Tibial artery (tissue), 4 donors: ENCODE data around the gene SLAMF7.
"Not testable (repeated sequence)": the region's sequence is repeated elsewhere in the genome, so short reads cannot be mapped to it uniquely, and the experiment has no call there.

Source experiments
- DNase-seq, 2 donors: peaks; one replicate each; pipeline ENCODE4 v3.0.0-alpha.2; 2019
- H3K27ac ChIP-seq, 2 donors: fragments of 200-600 bp; sonication (generic) in 1 of 2; 1 replicate in 1 of 2; 2 replicates in 1 of 2; pipeline ENCODE4 v1.5.1; 2018 to 2019; ENCODE audit warnings: mild to moderate bottlenecking in 1 of 2
- H3K27me3 ChIP-seq, 2 donors: fragments of 200-600 bp; sonication (generic) in 1 of 2; one replicate each; pipeline versions ENCODE4 v1.5.1 to v1.6.0; 2016 to 2019
- H3K36me3 ChIP-seq, 3 donors: fragments of 200-600 bp; sonication (generic) in 2 of 3; one replicate each; pipeline ENCODE4 v1.5.1; 2016 to 2019; ENCODE audit warnings: mild to moderate bottlenecking in 2 of 3
- H3K4me1 ChIP-seq, 4 donors: fragments of 200-600 bp; sonication (generic) in 2 of 4; 1 replicate in 3 of 4; 2 replicates in 1 of 4; pipeline ENCODE4 v1.5.1; 2016 to 2019
- H3K4me3 ChIP-seq, 2 donors: fragments of 200-600 bp; sonication (generic) in 1 of 2; 1 replicate in 1 of 2; 2 replicates in 1 of 2; pipeline ENCODE4 v1.5.1; 2018 to 2019; ENCODE audit warnings: mild to moderate bottlenecking in 2 of 2
- H3K9me3 ChIP-seq, 3 donors: fragments of 200-600 bp; sonication (generic) in 1 of 3; one replicate each; pipeline ENCODE4 v1.5.1; 2016 to 2019
- CTCF ChIP-seq, 2 experiments: fragments of 200-600 bp in 1 of 2; fragments of 450-650 bp in 1 of 2; IDR thresholded peaks; one replicate each; pipeline ENCODE4 v1.5.1; 2017 to 2019; ENCODE audit warnings: antibody characterized with exemption in 2 of 2, mild to moderate bottlenecking in 1 of 2, moderate library complexity in 1 of 2
- intact Hi-C: fragments of 100-400 bp; cut with DNase I; formaldehyde crosslinking; loops from one replicate; pipeline ENCODE4 v1.15.0; 2023; ENCODE audit warnings: low total_unique reads

Gene SLAMF7

GRCh38 chr1:160779626-160780397 lies 40.8 kb downstream of the SLAMF7 start:
- H3K27ac ChIP-seq: no peak overlapping the region

GRCh38 chr1:160780398-160780755 lies 41.3 kb downstream of the SLAMF7 start:
- Histone ChIP-seq H3K9me3 (no peaks in the 10 kb centered on the region), H3K4me3 (no peak overlapping the region), H3K4me1 (no peaks in the 10 kb centered on the region), H3K27ac (no peak overlapping the region), H3K36me3 (no peaks in the 10 kb centered on the region), H3K27me3 (no peaks in the 10 kb centered on the region)
- no peak for TF ChIP-seq CTCF (IDR thresholded peaks at IDR 0.05)
- no peak for DNase-seq
- intact Hi-C loops: no loop called here

More at GRCh38 chr1:160779626-160780397, 40.8 kb downstream of the SLAMF7 start:
- Histone ChIP-seq H3K4me3 (no peak overlapping the region), H3K36me3 (no peaks in the 10 kb centered on the region), H3K4me1 (no peaks in the 10 kb centered on the region), H3K9me3 (no peaks in the 10 kb centered on the region), H3K27me3 (no peaks in the 10 kb centered on the region)
- DNase-seq: no peak
- TF ChIP-seq CTCF (IDR thresholded peaks at IDR 0.05): no peak
- intact Hi-C loops: no loop called here

DNA sequence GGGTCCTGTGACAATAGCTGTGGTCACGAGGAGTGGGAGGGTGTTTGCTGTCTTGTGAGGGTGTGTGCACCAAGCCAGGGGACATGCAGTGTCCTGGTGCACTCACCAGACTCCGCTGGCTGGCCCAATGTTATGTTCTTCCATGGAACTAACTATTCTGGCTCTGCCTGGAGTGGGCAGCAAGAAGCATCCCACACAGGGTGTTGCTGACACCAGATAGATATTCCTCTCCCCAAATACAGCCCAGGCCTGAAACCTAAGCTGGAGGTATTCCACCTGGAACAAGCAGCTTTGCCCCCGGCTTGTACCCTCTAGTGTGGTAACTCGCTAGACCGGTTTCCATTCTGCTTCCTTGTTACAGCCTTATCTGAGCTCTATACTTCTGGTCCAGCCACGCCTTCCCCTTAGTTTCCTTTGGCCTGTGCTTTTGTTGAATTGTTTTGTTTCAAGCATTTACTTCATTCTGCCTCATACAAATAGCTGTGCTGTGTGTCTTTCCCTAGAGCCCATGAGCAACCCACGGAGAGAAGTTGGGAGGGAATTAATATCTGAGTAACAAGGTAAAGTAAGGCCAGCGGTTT lies 42.2 kb downstream of the SLAMF7 start:
- no peaks in the 10 kb centered on the region for H3K27me3 ChIP-seq
- H3K9me3 ChIP-seq: no peaks in the 10 kb centered on the region
- no peaks in the 10 kb centered on the region for H3K36me3 ChIP-seq
- no peak for DNase-seq
- no peak overlapping the region for H3K27ac ChIP-seq
- no peak overlapping the region for H3K4me3 ChIP-seq
- H3K4me1 ChIP-seq: no peaks in the 10 kb centered on the region
- no peak for TF ChIP-seq CTCF (IDR thresholded peaks at IDR 0.05)
- intact Hi-C loops: no loop called here

GRCh38 chr1:160781914-160782689 lies 43.1 kb downstream of the SLAMF7 start:
- Histone ChIP-seq H3K4me3 (no peak overlapping the region), H3K27ac (no peak overlapping the region), H3K27me3 (no peaks in the 10 kb centered on the region), H3K9me3 (no peaks in the 10 kb centered on the region), H3K36me3 (no peaks in the 10 kb centered on the region), H3K4me1 (no peaks in the 10 kb centered on the region)
- TF ChIP-seq CTCF (IDR thresholded peaks at IDR 0.05): no peak
- DNase-seq: no peak
- intact Hi-C loops: no loop called here

GRCh38 chr1:160782988-160783765 lies 44.1 kb downstream of the SLAMF7 start:
- H3K27me3 ChIP-seq, DNase-seq: not testable (repeated sequence)

More at GRCh38 chr1:160782988-160783765, 44.1 kb downstream of the SLAMF7 start:
- H3K4me1 ChIP-seq, H3K9me3 ChIP-seq, intact Hi-C loops, H3K4me3 ChIP-seq, H3K36me3 ChIP-seq, H3K27ac ChIP-seq: not testable (repeated sequence)
